ENCODE measurements around the gene ABCA2. TPM values are rescaled to one million over a fixed set of nuclear protein-coding genes. Genes with fewer than 3 reads are reported as not detected.

Gene ABCA2
- total and polyA plus RNA-seq, 9 of the 15 experiments (the other 6 are each of a cell fraction or from before 2014, with no cell fraction given) = 0.69 to 16.3 (median 6.1) TPM; not detected in 2

GRCh38 chr9:137007108-137007815 is 20.8 kb downstream of the ABCA2 start:
- intact Hi-C loops (cut with micrococcal nuclease) (no loop called here), in situ Hi-C loops (cut with MboI) (no loop called here)
- H3K9ac ChIP-seq (ENCODE audit: insufficient read depth in 1 of 2, low read depth in 2 of 2, low read length in 2 of 2) = peak overlapping the region in 1 of 2 experiments; percentile 36; a peak in 2 of 4 replicates
- H3K4me2 ChIP-seq (ENCODE audit: insufficient read depth, low read length) = no peak overlapping the region
- H2AFZ ChIP-seq (ENCODE audit: low read depth, low read length) = no peak overlapping the region
- ChIA-PET CTCF (ENCODE audit: low intra/inter-chr PET ratio) (no interaction called here), POLR2A (interaction anchor here (0.5 to 1.4 kb wide), 3 partner anchors 11 to 234 kb away, joined by 3 to 4 read pairs (median 3); partner anchors contain the start of genes PAXX and TUBB4B)
- FAIRE-seq = no peak
- H3K9me3 ChIP-seq (replicated peaks; ENCODE audit: control insufficient read depth, insufficient read depth, low read depth, low read length) = 0 out of 2 replicates have a peak, but pooled peaks cover 1% of the 10 kb centered on the region
- no peaks in the 10 kb centered on the region for H3K9me1 ChIP-seq (ENCODE audit: control insufficient read depth, insufficient read depth, low read length)
- no peaks in the 10 kb centered on the region for H3K27me3 ChIP-seq (ENCODE audit: control insufficient read depth in 2 of 2, insufficient read depth in 2 of 2, low read length in 2 of 2)
- H3K79me2 ChIP-seq (ENCODE audit: control insufficient read depth, insufficient read depth, low read length) = no peaks in the 10 kb centered on the region
- H3K27ac ChIP-seq (ENCODE audit: extremely low read depth, low read depth, low read length) = no peak overlapping the region
- H4K20me1 ChIP-seq (replicated peaks; ENCODE audit: control insufficient read depth, insufficient read depth, low read length) = no peaks in the 10 kb centered on the region
- 30% methylated on average over 23 of the region's 30 CpGs for WGBS (ENCODE audit: insufficient coverage, low coverage, missing lambda C conversion rate)
- no peak overlapping the region for H3K4me3 ChIP-seq
- peaks cover 0 to 56% of the 10 kb centered on the region in 2 experiments; a peak in 2 of 5 replicates for H3K4me1 ChIP-seq (replicated peaks in 1 of 2; ENCODE audit: control insufficient read depth in 2 of 2, insufficient read depth in 2 of 2, low read length in 2 of 2)
- H3K36me3 ChIP-seq (ENCODE audit: control insufficient read depth, insufficient read depth, low read length) = no peaks in the 10 kb centered on the region
- DNase-seq (ENCODE audit: extremely low read depth in 1 of 4, low spot score in 3 of 4) = no peak
- no peak; the same call in 2 of the 3 replicates for ATAC-seq
- BruUV-seq (replicated peaks) = no TSS peak
- TF ChIP-seq ZNF584 (CRISPR knock-in tag; IDR thresholded peaks at IDR 0.05; ENCODE audit: low read depth) (no peak), ZNF140 (CRISPR knock-in tag; IDR thresholded peaks at IDR 0.05) (no peak), RNF2 (IDR thresholded peaks at IDR 0.05) (no peak), POLR2H (tag; IDR thresholded peaks at IDR 0.05; ENCODE audit: low read depth) (no peak), ZNF77 (CRISPR knock-in tag; IDR thresholded peaks at IDR 0.05) (no peak), ELF4 (CRISPR knock-in tag; IDR thresholded peaks at IDR 0.05) (no peak), DACH1 (IDR thresholded peaks at IDR 0.05; ENCODE audit: partially characterized antibody) (no peak), ZNF717 (CRISPR knock-in tag; IDR thresholded peaks at IDR 0.05) (no peak), ARID2 (IDR thresholded peaks at IDR 0.05) (no peak), GATAD2A (IDR thresholded peaks at IDR 0.05) (no peak), POLR3A (IDR thresholded peaks at IDR 0.05; ENCODE audit: borderline replicate concordance, extremely low read depth, insufficient read depth, insufficient read length) (no peak), ZNF407 (IDR thresholded peaks at IDR 0.05; ENCODE audit: low read depth) (no peak), ESRRB (CRISPR knock-in tag; IDR thresholded peaks at IDR 0.05; ENCODE audit: borderline replicate concordance) (no peak)
- TF ChIP-seq, protein P1, sequence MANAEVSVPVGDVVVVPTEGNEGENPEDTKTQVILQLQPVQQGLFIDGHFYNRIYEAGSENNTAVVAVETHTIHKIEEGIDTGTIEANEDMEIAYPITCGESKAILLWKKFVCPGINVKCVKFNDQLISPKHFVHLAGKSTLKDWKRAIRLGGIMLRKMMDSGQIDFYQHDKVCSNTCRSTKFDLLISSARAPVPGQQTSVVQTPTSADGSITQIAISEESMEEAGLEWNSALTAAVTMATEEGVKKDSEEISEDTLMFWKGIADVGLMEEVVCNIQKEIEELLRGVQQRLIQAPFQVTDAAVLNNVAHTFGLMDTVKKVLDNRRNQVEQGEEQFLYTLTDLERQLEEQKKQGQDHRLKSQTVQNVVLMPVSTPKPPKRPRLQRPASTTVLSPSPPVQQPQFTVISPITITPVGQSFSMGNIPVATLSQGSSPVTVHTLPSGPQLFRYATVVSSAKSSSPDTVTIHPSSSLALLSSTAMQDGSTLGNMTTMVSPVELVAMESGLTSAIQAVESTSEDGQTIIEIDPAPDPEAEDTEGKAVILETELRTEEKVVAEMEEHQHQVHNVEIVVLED (CRISPR knock-in tag; IDR thresholded peaks at IDR 0.05) = no peak
